Lung (tissue), 12 donors: ENCODE data around the gene MAP3K4. TPM values are rescaled to one million over a fixed set of nuclear protein-coding genes. Genes with fewer than 3 reads are reported as not detected.
"Not testable (repeated sequence)": the region's sequence is repeated elsewhere in the genome, so short reads cannot be mapped to it uniquely, and the experiment has no call there.

Source experiments
- ATAC-seq: fragments of 200-7000 bp; cut with Tn5 transposase; one replicate; pipeline ENCODE4 v1.9.1; 2020; ENCODE audit warnings: moderate number of reproducible peaks; ENCODE audit not compliant: insufficient read depth, low FRiP score
- DNase-seq, 3 donors: peaks; one replicate each; pipeline ENCODE4 v3.0.0-alpha.2; 2013 to 2017
- H3K27ac ChIP-seq, 2 donors: one replicate each; pipeline ENCODE4 v1.5.1; 2013; ENCODE audit warnings: mild to moderate bottlenecking in 2 of 2, moderate library complexity in 2 of 2, control low read depth in 1 of 2, inconsistent platforms in 1 of 2, low read depth in 1 of 2, low read length in 1 of 2
- H3K27me3 ChIP-seq, 3 donors: one replicate each; pipeline ENCODE4 v1.5.1; 2013; ENCODE audit warnings: low read length in 2 of 3; ENCODE audit not compliant: control insufficient read depth in 3 of 3, insufficient read depth in 3 of 3
- H3K36me3 ChIP-seq, 4 donors: one replicate each; pipeline ENCODE4 v1.5.1; 2013; ENCODE audit warnings: low read length in 4 of 4, mild to moderate bottlenecking in 1 of 4, moderate library complexity in 1 of 4; ENCODE audit not compliant: control insufficient read depth in 4 of 4, insufficient read depth in 4 of 4
- H3K4me1 ChIP-seq, 5 donors: one replicate each; pipeline ENCODE4 v1.5.1; 2013; ENCODE audit warnings: low read length in 5 of 5, mild to moderate bottlenecking in 2 of 5, moderate library complexity in 1 of 5; ENCODE audit not compliant: control insufficient read depth in 5 of 5, insufficient read depth in 5 of 5
- H3K4me3 ChIP-seq: one replicate; pipeline ENCODE4 v1.5.1; 2013; ENCODE audit warnings: mild to moderate bottlenecking, control low read depth, moderate library complexity
- H3K9ac ChIP-seq, 2 donors: one replicate each; pipeline ENCODE4 v1.5.1; 2013; ENCODE audit warnings: low read length in 2 of 2, control low read depth in 1 of 2; ENCODE audit not compliant: insufficient read depth in 1 of 2
- H3K9me3 ChIP-seq, 4 donors: one replicate each; pipeline ENCODE4 v1.5.1; 2013; ENCODE audit warnings: low read length in 3 of 4, mild to moderate bottlenecking in 1 of 4, moderate library complexity in 1 of 4; ENCODE audit not compliant: control insufficient read depth in 4 of 4, insufficient read depth in 3 of 4
- WGBS, 2 donors: extraction: QIAGEN DNeasy Blood & Tissue Kit; methylation state at CpG; one replicate each; pipeline ENCODE4 v1.1.7; 2013; 5-methylcytosine and 5-hydroxymethylcytosine counted together
- polyA plus RNA-seq, 2 donors: library from polyadenylated mRNA; stranded (reverse); fragments of 200-250 nt; gene quantifications; one replicate each; pipeline ENCODE4 v1.2.1, GENCODE V29; 2013
- total RNA-seq, 2 donors: library from RNA; depleted of rRNA in 1 of 2; stranded (reverse); fragments of >200 nt in 1 of 2; gene quantifications; one replicate each; pipeline ENCODE4 v1.2.1, GENCODE V29; 2014 to 2021
- TF ChIP-seq, protein P1 (sequence below): IDR thresholded peaks from 2 replicates; pipeline ENCODE4 v1.5.1; 2012; ENCODE audit warnings: mild to moderate bottlenecking; ENCODE audit errors: control extremely low read depth, extremely low read depth
- donor health status: control.
- donor health status: control.
- donor health status: Bipolar disorder and iron deficiency.
- donor health status: healthy.
- donor health status: DM: yes; HTN: yes; CAD: no.

The MAP3K4 gene
- total and polyA plus RNA-seq, 4 donors: 8.6 to 56.8 (median 29.9) TPM

DNA sequence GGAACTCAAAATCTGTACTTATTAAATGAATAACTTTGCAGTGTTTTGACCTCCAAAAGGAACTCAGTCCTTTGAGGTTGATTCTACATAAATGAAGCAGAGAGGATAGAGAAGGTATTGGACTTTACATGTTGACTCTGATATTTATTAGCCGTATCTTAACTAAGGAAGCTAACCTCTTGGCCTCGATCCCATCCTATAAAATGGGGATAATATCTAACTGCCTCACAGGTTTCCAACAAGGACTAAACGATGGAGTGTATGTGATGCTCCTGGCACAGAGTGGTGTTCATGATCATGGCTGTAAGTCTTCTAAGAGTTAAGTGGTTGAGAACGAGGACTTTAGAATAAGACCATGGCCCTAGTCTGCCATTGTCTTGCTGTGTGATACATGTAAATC lies 24.2 kb upstream of the MAP3K4 start:
- Histone ChIP-seq H3K4me1 (peaks cover 0 to 4% (median 0%) of the 10 kb centered on the region in 5 donors), H3K4me3 (no peak overlapping the region), H3K36me3 (no peaks in the 10 kb centered on the region), H3K9me3 (no peaks in the 10 kb centered on the region), H3K9ac (no peak overlapping the region), H3K27ac (no peak overlapping the region), H3K27me3 (no peaks in the 10 kb centered on the region)
- no peak for DNase-seq
- TF ChIP-seq, protein P1, sequence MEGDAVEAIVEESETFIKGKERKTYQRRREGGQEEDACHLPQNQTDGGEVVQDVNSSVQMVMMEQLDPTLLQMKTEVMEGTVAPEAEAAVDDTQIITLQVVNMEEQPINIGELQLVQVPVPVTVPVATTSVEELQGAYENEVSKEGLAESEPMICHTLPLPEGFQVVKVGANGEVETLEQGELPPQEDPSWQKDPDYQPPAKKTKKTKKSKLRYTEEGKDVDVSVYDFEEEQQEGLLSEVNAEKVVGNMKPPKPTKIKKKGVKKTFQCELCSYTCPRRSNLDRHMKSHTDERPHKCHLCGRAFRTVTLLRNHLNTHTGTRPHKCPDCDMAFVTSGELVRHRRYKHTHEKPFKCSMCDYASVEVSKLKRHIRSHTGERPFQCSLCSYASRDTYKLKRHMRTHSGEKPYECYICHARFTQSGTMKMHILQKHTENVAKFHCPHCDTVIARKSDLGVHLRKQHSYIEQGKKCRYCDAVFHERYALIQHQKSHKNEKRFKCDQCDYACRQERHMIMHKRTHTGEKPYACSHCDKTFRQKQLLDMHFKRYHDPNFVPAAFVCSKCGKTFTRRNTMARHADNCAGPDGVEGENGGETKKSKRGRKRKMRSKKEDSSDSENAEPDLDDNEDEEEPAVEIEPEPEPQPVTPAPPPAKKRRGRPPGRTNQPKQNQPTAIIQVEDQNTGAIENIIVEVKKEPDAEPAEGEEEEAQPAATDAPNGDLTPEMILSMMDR: no peak
- WGBS, 2 donors: 87 to 92% methylated on average over 4 of the region's 4 CpGs
- ATAC-seq: no peak

DNA sequence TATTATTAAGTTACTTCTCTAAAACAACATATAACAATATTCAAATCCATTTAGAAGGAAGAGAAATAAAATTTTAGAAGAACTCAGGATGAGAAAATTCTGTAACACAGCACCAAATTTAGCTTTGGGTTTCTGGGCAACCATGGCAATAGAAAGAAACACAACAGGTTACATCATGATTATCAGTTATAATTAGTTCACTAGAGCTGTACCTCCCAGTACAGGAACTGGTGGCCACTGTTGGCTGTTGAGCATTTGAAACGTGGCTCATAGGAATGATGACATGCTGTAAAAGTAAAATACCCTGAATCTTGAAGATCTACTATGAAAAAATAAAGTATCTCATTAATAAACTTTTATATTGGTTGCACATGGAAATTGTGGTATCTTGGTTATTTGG lies 23.7 kb upstream of the MAP3K4 start:
- no peak for DNase-seq
- no peaks in the 10 kb centered on the region for H3K36me3 ChIP-seq
- ATAC-seq: no peak
- no peak overlapping the region for H3K4me3 ChIP-seq
- no peaks in the 10 kb centered on the region for H3K27me3 ChIP-seq
- peaks cover 0 to 5% (median 1%) of the 10 kb centered on the region in 5 donors for H3K4me1 ChIP-seq
- TF ChIP-seq, protein P1: no peak
- 34 to 42% methylated on average over 1 of the region's 1 CpG for WGBS, 2 donors
- H3K27ac ChIP-seq: no peak overlapping the region
- H3K9me3 ChIP-seq: no peaks in the 10 kb centered on the region
- H3K9ac ChIP-seq: no peak overlapping the region

DNA sequence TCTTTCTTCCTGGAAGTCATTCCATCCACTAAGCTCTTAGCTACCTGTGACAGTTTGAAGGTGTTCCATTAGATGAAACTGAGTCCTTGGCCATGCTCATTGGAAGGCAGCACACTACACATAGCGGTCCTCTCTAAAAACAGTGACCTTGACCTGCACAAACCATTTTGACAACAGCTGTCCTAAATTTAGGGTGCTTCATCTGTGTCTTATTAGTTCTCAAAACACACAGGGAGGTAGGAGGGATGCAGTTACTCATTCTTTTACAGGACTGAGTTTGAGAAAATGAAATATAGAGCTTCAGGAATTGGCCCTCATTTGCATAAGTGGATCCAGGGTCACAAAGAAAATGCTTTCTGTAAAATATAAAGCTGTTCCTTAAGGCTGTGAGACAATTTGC lies 20.4 kb upstream of the MAP3K4 start:
- ATAC-seq (no peak), DNase-seq (no peak)
- 94% methylated on average over 1 of the region's 1 CpG for WGBS, 2 donors
- Histone ChIP-seq H3K27me3 (no peaks in the 10 kb centered on the region), H3K9me3 (no peaks in the 10 kb centered on the region), H3K4me3 (no peak overlapping the region), H3K36me3 (no peaks in the 10 kb centered on the region), H3K9ac (no peak overlapping the region), H3K4me1 (peaks cover 0 to 29% (median 12%) of the 10 kb centered on the region in 5 donors), H3K27ac (no peak overlapping the region)
- TF ChIP-seq, protein P1: no peak

DNA sequence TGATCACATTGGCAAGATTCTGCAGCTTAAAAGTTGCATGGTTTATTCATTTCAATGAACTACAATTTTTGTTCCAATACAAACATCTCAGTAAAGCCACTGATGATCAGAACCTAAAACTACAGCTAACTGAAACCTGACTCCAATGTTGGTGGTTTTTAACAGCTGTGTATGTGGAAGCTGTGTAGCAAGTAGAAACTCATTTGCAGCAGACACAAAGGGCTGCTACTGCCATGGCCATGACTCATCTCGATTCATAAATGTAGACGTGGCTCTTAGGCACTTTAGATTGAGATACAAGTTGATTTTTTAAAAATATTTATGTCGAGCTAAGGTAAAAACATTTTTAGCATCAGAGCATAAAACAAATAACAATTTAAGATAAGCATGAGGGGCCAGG lies 19.5 kb upstream of the MAP3K4 start:
- Histone ChIP-seq H3K27ac (no peak overlapping the region), H3K36me3 (no peaks in the 10 kb centered on the region), H3K27me3 (no peaks in the 10 kb centered on the region), H3K4me1 (peaks cover 0 to 29% (median 12%) of the 10 kb centered on the region in 5 donors), H3K9ac (no peak overlapping the region), H3K9me3 (no peaks in the 10 kb centered on the region), H3K4me3 (no peak overlapping the region)
- DNase-seq: peak in 1 of 3 donors; percentile 19
- 71 to 78% methylated on average over 3 of the region's 3 CpGs for WGBS, 2 donors
- TF ChIP-seq, protein P1: no peak
- ATAC-seq: no peak

DNA sequence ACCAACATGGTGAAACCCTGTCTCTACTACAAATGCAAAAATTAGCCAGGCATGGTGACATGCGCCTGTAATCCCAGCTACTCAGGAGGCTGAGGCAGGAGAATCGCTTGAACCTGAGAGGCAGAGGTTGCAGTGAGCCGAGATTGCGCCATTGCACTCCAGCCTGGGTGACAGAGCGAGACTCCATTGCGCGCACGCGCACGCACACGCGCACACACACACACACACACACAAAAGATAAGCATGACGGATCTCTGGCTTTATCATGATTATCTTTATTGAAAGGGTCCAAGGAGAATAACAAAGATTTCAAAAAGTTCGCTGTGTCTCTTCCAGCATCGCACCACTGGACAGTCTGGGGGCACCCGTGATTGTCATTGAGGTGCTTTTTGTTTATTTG lies 19.0 kb upstream of the MAP3K4 start:
- H3K9ac ChIP-seq: not testable (repeated sequence)
- WGBS, 2 donors: 91 to 92% methylated on average over 16 of the region's 16 CpGs

More for the DNA sequence above, 19.0 kb upstream of the MAP3K4 start:
- not testable (repeated sequence) for H3K4me3 ChIP-seq, H3K27ac ChIP-seq, H3K27me3 ChIP-seq, DNase-seq, H3K9me3 ChIP-seq, H3K36me3 ChIP-seq, ATAC-seq
- peaks cover 0 to 29% (median 12%) of the 10 kb centered on the region in 5 donors for H3K4me1 ChIP-seq
